HCT116 (cell line): Measurements from ENCODE around the gene SIVA1. TPM values are rescaled to one million over a fixed set of nuclear protein-coding genes. Genes with fewer than 3 reads are reported as not detected.

Experiments used
- ATAC-seq: fragments of 200-7000 bp; cut with Tn5 transposase; 2 replicates; pipeline ENCODE4 v1.9.1; 2020; ENCODE audit warnings: mild to moderate bottlenecking, moderate library complexity
- BruUV-seq: library from RNA; stranded (reverse); fragments of 400-500 nt; replicated peaks from 2 replicates; lab custom pipeline; 2021; lab: Mats Ljungman, UMichigan
- CTCF ChIA-PET: fragments of 300-600 bp; sonication (Branson Sonifier 250); formaldehyde crosslinking; loops from one replicate; lab custom pipeline; 2021; ENCODE audit warnings: antibody characterized with exemption; lab: Charles Lee
- POLR2A ChIA-PET: fragments of 300-600, 350-600 bp; sonication (Branson Sonifier 250); formaldehyde crosslinking; loops from one replicate; lab custom pipeline; 2021; ENCODE audit warnings: antibody characterized with exemption; lab: Charles Lee
- RAD21 ChIA-PET, 2 experiments: fragments of 300-600 bp; sonication (Branson Sonifier 250); formaldehyde crosslinking; loops; one replicate each; lab custom pipeline; 2023; ENCODE audit warnings: low total read pairs in 2 of 2; ENCODE audit not compliant: uncharacterized antibody in 2 of 2, unreplicated experiment in 2 of 2, low non-redundant PET in 1 of 2; lab: Charles Lee
- DNase-seq: peaks from one replicate; pipeline ENCODE4 v3.0.0-alpha.2; 2010; ENCODE audit warnings: low read depth, low spot score
- H2AFZ ChIP-seq: fragments of 200-600 bp; shearing (Covaris generic), sonication (generic); 2 replicates; pipeline ENCODE4 v1.6.1; 2017; ENCODE audit warnings: low read depth, mixed run types, mixed read lengths, antibody characterized with exemption, low read length; ENCODE audit not compliant: poor library complexity, severe bottlenecking
- H3K27ac ChIP-seq: 2 replicates; pipeline ENCODE4 v1.5.1; 2012; ENCODE audit warnings: low read depth, low read length
- H3K27me3 ChIP-seq: fragments of 200-600 bp; sonication (generic); 2 replicates; pipeline ENCODE4 v1.6.1; 2016; ENCODE audit warnings: mixed run types, low read length, mixed read lengths; ENCODE audit not compliant: insufficient read depth
- H3K36me3 ChIP-seq, 2 experiments: fragments of 200-500 bp in 1 of 2; fragments of 200-600 bp in 1 of 2; sonication (Bioruptor generic) in 1 of 2; sonication (generic) in 1 of 2; 2 replicates each; pipeline versions ENCODE4 v1.5.1 to v1.6.1; 2014 to 2016; ENCODE audit warnings: low read length in 2 of 2, inconsistent platforms in 1 of 2, mixed read lengths in 1 of 2, mixed run types in 1 of 2; ENCODE audit not compliant: insufficient read depth in 2 of 2, control insufficient read depth in 1 of 2
- H3K4me1 ChIP-seq, 2 experiments: fragments of 200-600 bp in 1 of 2; sonication (generic) in 1 of 2; 2 replicates each; pipeline versions ENCODE4 v1.5.1 to v1.6.1; 2012 to 2017; ENCODE audit warnings: low read length in 2 of 2, inconsistent platforms in 1 of 2, mild to moderate bottlenecking in 1 of 2, mixed read lengths in 1 of 2, mixed run types in 1 of 2, moderate library complexity in 1 of 2; ENCODE audit not compliant: insufficient read depth in 2 of 2, control insufficient read depth in 1 of 2
- H3K4me2 ChIP-seq: fragments of 200-600 bp; sonication (generic); 2 replicates; pipeline ENCODE4 v1.6.1; 2017; ENCODE audit warnings: mixed run types, low read length, mixed read lengths
- H3K4me3 ChIP-seq, 2 experiments: fragments of 200-600 bp in 1 of 2; sonication (generic) in 1 of 2; replicated peaks in 1 of 2; 2 replicates each; pipeline ENCODE4 v1.5.1; 2011 to 2016; ENCODE audit warnings: low read length in 2 of 2, control low read depth in 1 of 2, low read depth in 1 of 2, mild to moderate bottlenecking in 1 of 2, mixed read lengths in 1 of 2, mixed run types in 1 of 2
- H3K79me2 ChIP-seq: fragments of 200-600 bp; sonication (generic); 2 replicates; pipeline ENCODE4 v1.6.1; 2017; ENCODE audit warnings: mild to moderate bottlenecking, mixed run types, low read length, moderate library complexity, mixed read lengths; ENCODE audit not compliant: insufficient read depth
- H3K9ac ChIP-seq: fragments of 200-600 bp; sonication (generic); 2 replicates; pipeline ENCODE4 v1.6.1; 2016; ENCODE audit warnings: low read length, mixed read lengths
- H3K9me2 ChIP-seq: fragments of 200-600 bp; sonication (generic), shearing (Covaris generic); 2 replicates; pipeline ENCODE4 v1.6.1; 2017; ENCODE audit warnings: mixed run types, mild to moderate bottlenecking, moderate library complexity; ENCODE audit not compliant: insufficient read depth
- H3K9me3 ChIP-seq, 2 experiments: fragments of 200-500 bp in 1 of 2; fragments of 200-600 bp in 1 of 2; sonication (Bioruptor generic) in 1 of 2; sonication (generic) in 1 of 2; 2 replicates each; pipeline ENCODE4 v1.6.1; 2014 to 2017; ENCODE audit warnings: low read length in 2 of 2, mixed read lengths in 2 of 2, inconsistent platforms in 1 of 2, low read depth in 1 of 2, mild to moderate bottlenecking in 1 of 2, mixed run types in 1 of 2, moderate library complexity in 1 of 2; ENCODE audit not compliant: control insufficient read depth in 1 of 2, insufficient read depth in 1 of 2
- H4K20me1 ChIP-seq: fragments of 200-600 bp; sonication (generic), shearing (Covaris generic); 2 replicates; pipeline ENCODE4 v1.6.1; 2017; ENCODE audit warnings: mixed run types, mild to moderate bottlenecking, moderate library complexity; ENCODE audit not compliant: insufficient read depth
- CEBPB ChIP-seq: IDR thresholded peaks from 2 replicates; pipeline ENCODE4 v1.6.1; 2012; ENCODE audit warnings: low read depth
- CTCF ChIP-seq, 3 experiments: fragments of 200-600 bp in 1 of 3; sonication (generic) in 1 of 3; IDR thresholded peaks in 2 of 3; conservative IDR thresholded peaks in 1 of 3; 2 replicates each; pipeline ENCODE4 v1.5.1; 2012 to 2017; ENCODE audit warnings: low read depth in 2 of 3, low read length in 2 of 3, antibody characterized with exemption in 1 of 3, borderline replicate concordance in 1 of 3, control low read depth in 1 of 3, mild to moderate bottlenecking in 1 of 3, mixed read lengths in 1 of 3, mixed run types in 1 of 3, moderate library complexity in 1 of 3; ENCODE audit not compliant: insufficient read depth in 1 of 3
- EGR1 ChIP-seq: IDR thresholded peaks from 2 replicates; pipeline ENCODE4 v1.6.1; 2012; ENCODE audit warnings: low read depth
- ELF1 ChIP-seq: IDR thresholded peaks from 2 replicates; pipeline ENCODE4 v1.6.1; 2012; ENCODE audit warnings: low read depth, borderline replicate concordance
- EZH2 ChIP-seq: fragments of 200-600 bp; sonication (generic); IDR thresholded peaks from 2 replicates; pipeline ENCODE4 v1.6.1; 2017; ENCODE audit warnings: antibody characterized with exemption, mixed run types
- EZH2phosphoT487 ChIP-seq: fragments of 200-600 bp; IDR thresholded peaks from 2 replicates; pipeline ENCODE4 v1.6.1; 2018; ENCODE audit warnings: antibody characterized with exemption, borderline replicate concordance
- FOSL1 ChIP-seq: IDR thresholded peaks from 2 replicates; pipeline ENCODE4 v1.6.1; 2012; ENCODE audit warnings: low read depth
- JUND ChIP-seq: IDR thresholded peaks from 2 replicates; pipeline ENCODE4 v1.6.1; 2012
- MAX ChIP-seq: IDR thresholded peaks from 2 replicates; pipeline ENCODE4 v1.6.1; 2012
- POLR2A ChIP-seq: IDR thresholded peaks from 2 replicates; pipeline ENCODE4 v1.7.0; 2011; ENCODE audit warnings: borderline replicate concordance; ENCODE audit not compliant: insufficient read depth, insufficient read length; ENCODE audit errors: extremely low read depth
- POLR2AphosphoS5 ChIP-seq: IDR thresholded peaks from 2 replicates; pipeline ENCODE4 v1.6.1; 2011; ENCODE audit warnings: mild to moderate bottlenecking, low read depth, low read length, moderate library complexity
- RAD21 ChIP-seq: IDR thresholded peaks from 2 replicates; pipeline ENCODE4 v1.6.1; 2012; ENCODE audit warnings: low read depth, mild to moderate bottlenecking
- REST ChIP-seq: IDR thresholded peaks from 2 replicates; pipeline ENCODE4 v1.6.1; 2012; ENCODE audit warnings: low read depth
- SIN3A ChIP-seq: IDR thresholded peaks from 2 replicates; pipeline ENCODE4 v1.6.1; 2012; ENCODE audit warnings: low read depth
- SRF ChIP-seq: IDR thresholded peaks from 2 replicates; pipeline ENCODE4 v1.6.1; 2012; ENCODE audit warnings: low read depth
- TCF7L2 ChIP-seq: IDR thresholded peaks from 2 replicates; pipeline ENCODE4 v1.7.0; 2011; ENCODE audit warnings: borderline replicate concordance, inconsistent platforms; ENCODE audit not compliant: insufficient read depth, insufficient read length; ENCODE audit errors: extremely low read depth
- YY1 ChIP-seq: IDR thresholded peaks from 2 replicates; pipeline ENCODE4 v1.6.1; 2011; ENCODE audit warnings: low read length, low read depth, moderate library complexity, mild to moderate bottlenecking; ENCODE audit not compliant: insufficient replicate concordance; ENCODE audit errors: extremely low read depth
- ZFX ChIP-seq: fragments of 450-650 bp; IDR thresholded peaks from 2 replicates; pipeline ENCODE4 v1.6.1; 2017
- ZNF274 ChIP-seq: fragments of 200-500 bp; sonication (Bioruptor generic); IDR thresholded peaks from 2 replicates; pipeline ENCODE4 v1.6.1; 2014; ENCODE audit warnings: mild to moderate bottlenecking, low read depth, low read length, inconsistent platforms
- intact Hi-C: fragments of 100-400 bp; cut with micrococcal nuclease; formaldehyde crosslinking; loops from 2 replicates; pipeline ENCODE4 v1.10.0; 2022
- total RNA-seq: library from RNA; stranded (reverse); gene quantifications from one replicate; pipeline ENCODE4 v1.2.1, GENCODE V29; 2021; ENCODE audit not compliant: unreplicated experiment
- TF ChIP-seq, protein P1 (sequence below): IDR thresholded peaks from 2 replicates; pipeline ENCODE4 v1.6.1; 2012

SIVA1 gene
- total RNA-seq, 1 experiment from 2014 or later, result 141 TPM

GRCh38 chr14:104743461-104744380, 9.2 kb upstream of the SIVA1 start:
- Histone ChIP-seq H3K9me2 (no peaks in the 10 kb centered on the region), H3K4me3 (no peak overlapping the region), H3K79me2 (no peaks in the 10 kb centered on the region), H3K27ac (no peak overlapping the region), H3K4me2 (no peak overlapping the region), H2AFZ (no peak overlapping the region), H3K27me3 (no peaks in the 10 kb centered on the region), H4K20me1 (no peaks in the 10 kb centered on the region), H3K4me1 (peaks cover 0 to 1% of the 10 kb centered on the region in 2 experiments; a peak in 1 of 4 replicates), H3K9me3 (no peaks in the 10 kb centered on the region), H3K9ac (no peak overlapping the region), H3K36me3 (no peaks in the 10 kb centered on the region)
- no peak for ATAC-seq
- ChIA-PET CTCF (no interaction called here), RAD21 (no interaction called here), POLR2A (no interaction called here)
- intact Hi-C loops, result no loop called here
- BruUV-seq, result no TSS peak
- TF ChIP-seq EZH2 (no peak), CEBPB (no peak), FOSL1 (no peak), ELF1 (no peak), SIN3A (no peak), YY1 (no peak), ZNF274 (no peak), MAX (no peak), EZH2phosphoT487 (no peak), EGR1 (no peak), TCF7L2 (no peak), CTCF (IDR thresholded peaks at IDR 0.05 in 2 of 3, conservative IDR thresholded peaks at IDR 0.05 in 1 of 3; ENCODE audit: borderline replicate concordance in 1 of 3, insufficient read depth in 1 of 3, low read depth in 2 of 3, low read length in 2 of 3) (no peak), JUND (no peak), REST (no peak), SRF (no peak), POLR2AphosphoS5 (no peak), POLR2A (no peak), ZFX (no peak), RAD21 (no peak)
- TF ChIP-seq, protein P1, sequence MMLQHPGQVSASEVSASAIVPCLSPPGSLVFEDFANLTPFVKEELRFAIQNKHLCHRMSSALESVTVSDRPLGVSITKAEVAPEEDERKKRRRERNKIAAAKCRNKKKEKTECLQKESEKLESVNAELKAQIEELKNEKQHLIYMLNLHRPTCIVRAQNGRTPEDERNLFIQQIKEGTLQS, result no peak
- no peak for DNase-seq
